DMS 273 (cell line): ENCODE results near the gene SLC9A9.
"Not testable (repeated sequence)": the region's sequence is repeated elsewhere in the genome, so short reads cannot be mapped to it uniquely, and the experiment has no call there.

Source experiments
- DNase-seq: peaks from one replicate; lab custom pipeline; 2025; ENCODE audit not compliant: unreplicated experiment; lab: John Stamatoyannopoulos, UW

Gene SLC9A9

DNA sequence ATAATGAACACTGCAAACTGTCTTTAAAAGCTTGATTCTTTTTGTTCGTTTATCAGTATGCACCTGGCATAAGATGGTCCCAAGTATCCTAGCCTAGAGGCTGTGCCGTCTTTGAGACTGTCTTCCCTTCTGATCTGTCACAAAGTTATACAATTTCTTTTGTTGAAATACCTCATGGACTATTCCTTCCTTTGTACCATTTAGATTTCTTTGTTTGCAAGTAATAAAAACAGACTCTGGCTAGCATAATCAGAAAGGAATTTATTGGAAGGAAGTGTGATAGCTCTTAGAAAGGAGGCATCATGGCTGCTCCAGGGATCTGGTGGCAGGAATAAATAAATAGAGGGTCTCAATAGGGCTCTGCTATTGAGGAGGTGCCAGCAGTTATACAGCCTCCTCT lies 280.4 kb downstream of the SLC9A9 start:
- no peak for DNase-seq

GRCh38 chr3:143565951-143566350 lies 282.3 kb downstream of the SLC9A9 start:
- DNase-seq, result no peak

- DNase-seq, result no peak
Measured at GRCh38 chr3:143563786-143564185, 284.5 kb downstream of the SLC9A9 start.

DNA sequence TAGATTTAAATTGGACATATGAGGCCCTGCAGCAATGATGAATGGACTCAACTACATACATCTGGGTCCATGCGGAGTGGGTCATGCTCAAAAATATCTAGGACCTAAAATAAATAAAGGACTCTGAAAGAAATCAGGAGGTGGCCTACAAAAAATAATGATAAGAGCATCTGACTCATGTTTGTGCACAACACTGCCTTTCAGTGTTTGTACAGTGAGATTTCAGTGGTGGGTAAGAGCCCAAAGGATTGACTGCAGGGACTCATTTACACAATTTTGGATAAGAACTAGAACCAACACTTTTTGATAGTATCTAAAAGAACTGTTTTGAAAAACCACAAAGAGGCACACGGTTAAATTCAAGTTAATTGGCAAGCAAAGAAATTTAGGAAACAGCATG lies 285.5 kb downstream of the SLC9A9 start:
- no peak for DNase-seq

DNA sequence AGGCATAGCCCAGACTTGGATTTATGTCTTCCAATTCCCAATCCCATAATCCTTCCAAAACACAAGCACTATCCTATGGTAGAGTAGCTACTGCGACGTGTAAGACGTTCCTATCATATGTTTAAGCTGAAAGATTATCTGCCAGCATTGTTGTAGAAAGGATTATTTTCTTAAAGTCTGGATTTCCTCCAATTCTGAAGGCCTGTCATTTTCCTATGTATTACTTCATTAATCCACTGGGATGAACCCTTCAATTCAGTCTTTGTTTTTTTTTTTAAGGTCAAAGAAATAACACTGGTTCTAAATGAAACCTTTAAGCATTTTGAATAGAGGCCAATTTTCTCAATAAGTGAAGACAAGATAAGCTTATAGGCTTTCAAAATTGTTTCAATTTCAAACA lies 289.0 kb downstream of the SLC9A9 start:
- DNase-seq, result no peak

GRCh38 chr3:143552851-143553250 lies 295.4 kb downstream of the SLC9A9 start:
- DNase-seq, result no peak

GRCh38 chr3:143551761-143552160 lies 296.5 kb downstream of the SLC9A9 start:
- no peak for DNase-seq

DNA sequence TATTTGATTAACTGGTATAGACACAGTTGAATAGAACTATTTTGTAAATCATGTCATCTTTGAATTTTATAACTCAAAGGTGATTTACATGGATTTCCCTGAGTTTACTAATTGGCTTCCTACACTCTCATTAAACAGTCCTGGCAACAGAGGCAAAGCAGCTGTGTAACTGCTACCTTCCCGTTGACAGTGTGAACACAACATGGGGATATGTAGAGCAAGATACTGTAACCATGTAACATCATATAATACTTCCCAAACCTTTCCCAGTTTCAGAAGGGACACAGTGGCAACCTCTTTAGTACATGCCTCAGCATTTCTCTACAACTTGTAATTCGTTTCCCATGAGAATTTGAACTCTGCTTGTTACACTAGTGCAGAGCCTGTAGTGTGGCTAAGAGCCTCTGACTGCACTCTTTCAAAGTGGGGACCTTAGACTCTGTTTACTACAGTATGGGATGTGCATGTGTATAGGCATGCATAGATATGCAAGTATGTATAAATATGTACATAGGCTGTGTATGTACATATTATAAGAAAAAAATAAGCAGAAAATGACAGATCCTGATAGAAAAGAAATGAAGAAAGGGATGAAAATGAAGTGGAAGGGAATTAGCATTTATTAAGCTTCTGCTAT lies 299.3 kb downstream of the SLC9A9 start:
- DNase-seq, result no peak

DNA sequence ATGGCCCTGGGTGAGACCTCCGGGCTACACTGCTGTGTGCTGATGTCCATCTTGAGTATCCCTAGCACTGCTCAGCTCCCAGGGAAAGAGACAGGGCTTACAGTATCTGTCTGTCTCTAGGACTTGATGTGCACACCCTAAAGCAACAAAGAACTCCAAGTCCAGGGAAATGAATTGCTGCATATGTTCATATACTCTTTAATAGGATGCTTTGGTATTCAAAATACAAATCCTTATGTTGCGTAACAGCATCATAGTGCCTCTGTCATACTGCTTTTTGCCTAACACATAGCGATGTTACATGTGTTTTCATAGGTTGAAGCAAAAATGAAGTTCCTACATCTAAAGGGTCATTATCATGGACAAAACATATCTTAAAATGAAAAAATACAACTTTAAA lies 299.9 kb downstream of the SLC9A9 start:
- no peak for DNase-seq

DNA sequence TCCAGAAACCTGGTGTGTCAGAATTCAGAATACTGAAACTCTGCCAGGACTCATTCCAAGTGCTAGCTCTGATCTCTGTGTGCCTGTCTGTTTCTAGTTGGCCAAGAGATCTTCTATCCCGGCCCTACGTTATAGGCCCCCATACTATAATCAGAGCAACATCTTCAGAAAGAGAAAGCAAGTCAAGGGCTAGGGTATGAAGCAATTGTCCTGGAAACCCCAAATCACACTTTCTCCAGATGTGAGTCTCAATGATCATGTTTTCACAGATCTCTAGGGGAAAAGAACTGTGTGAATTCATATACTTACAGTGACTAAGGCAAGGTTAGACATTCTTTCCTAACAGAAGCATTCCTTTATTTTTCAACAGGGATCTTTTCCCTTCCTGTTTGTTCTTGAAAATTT lies 309.7 kb downstream of the SLC9A9 start:
- no peak for DNase-seq

DNA sequence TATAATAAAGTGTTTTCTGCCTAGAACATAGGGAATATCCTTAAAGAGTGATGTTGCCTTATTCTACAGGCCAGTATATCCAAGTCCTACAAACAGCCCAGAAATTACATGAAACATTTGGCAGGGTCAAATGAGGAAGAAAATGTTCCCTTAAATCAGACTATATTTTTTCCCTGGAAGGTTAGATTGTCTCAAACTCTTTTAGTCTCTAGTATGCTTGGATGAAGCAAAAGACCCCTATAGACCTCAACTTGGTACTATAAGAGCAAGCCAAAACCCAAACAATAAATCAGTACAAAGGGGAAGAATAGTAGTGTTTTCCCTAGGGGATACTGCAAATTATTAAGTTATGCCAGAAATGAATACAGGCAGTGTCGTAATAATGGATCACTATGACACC lies 310.2 kb downstream of the SLC9A9 start:
- no peak for DNase-seq

GRCh38 chr3:143536817-143537535 lies 311.3 kb downstream of the SLC9A9 start:
- DNase-seq, result peak; percentile 92

DNA sequence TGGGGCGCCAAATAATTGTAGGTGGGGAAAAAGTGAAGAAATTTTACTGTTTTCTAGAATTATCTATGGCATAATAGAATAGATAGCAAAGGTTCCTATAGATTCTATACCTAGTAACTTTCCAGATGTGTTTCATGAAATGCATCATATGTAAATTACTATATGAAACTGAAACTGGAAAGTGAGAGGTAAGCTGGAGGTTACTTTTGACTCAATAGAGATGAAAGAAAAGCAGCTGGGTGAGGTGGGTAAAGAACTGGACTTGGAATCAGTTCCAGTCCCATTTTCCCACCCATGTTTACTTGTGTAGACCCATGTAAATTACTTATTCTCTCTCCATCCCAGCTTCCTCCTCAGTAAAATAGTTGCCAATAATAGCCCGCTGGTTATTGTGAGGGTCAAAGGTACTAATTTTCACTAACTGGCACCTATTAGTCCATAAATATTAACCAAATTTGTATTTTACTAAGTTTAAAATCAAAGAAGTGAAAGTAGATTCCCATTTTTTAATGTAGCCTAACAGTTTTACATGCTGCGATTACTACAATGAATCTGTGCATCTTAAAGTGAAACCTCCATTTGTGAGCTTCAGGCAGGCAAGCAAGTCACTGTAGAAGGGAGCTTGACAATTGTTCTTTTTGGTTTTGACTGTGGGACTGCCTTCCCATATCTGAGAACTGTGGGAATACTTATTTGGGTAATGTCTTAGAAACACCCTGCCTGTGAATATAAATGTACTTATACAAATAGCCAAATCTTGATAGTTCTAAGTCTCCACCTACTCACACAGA lies 312.1 kb downstream of the SLC9A9 start:
- DNase-seq, result peak; percentile 28

- no peak for DNase-seq
Measured at GRCh38 chr3:143533391-143533790, 314.9 kb downstream of the SLC9A9 start.

DNA sequence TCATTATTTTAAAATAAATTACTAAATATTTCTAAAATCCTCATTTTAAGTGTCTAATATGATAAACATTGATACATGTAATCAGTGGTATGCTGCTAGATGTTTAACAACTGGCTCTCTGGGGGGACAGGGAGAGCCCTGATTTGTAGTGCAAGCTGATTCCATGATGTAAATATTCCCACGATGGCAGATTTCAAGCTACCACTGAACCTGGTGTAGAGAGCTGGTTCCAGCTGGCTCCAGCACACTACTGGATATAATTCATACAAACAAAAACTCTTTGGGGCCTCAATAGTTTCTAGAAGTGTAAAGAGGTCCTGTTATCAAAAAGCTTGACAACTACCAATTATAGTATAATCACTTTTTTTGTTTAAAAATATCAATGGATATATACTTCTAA lies 316.2 kb downstream of the SLC9A9 start:
- no peak for DNase-seq

GRCh38 chr3:143531101-143531500 lies 317.2 kb downstream of the SLC9A9 start:
- DNase-seq, result no peak

GRCh38 chr3:143529798-143530197 lies 318.5 kb downstream of the SLC9A9 start:
- no peak for DNase-seq

- no peak for DNase-seq
Measured at GRCh38 chr3:143529018-143529478, 319.2 kb downstream of the SLC9A9 start.

DNA sequence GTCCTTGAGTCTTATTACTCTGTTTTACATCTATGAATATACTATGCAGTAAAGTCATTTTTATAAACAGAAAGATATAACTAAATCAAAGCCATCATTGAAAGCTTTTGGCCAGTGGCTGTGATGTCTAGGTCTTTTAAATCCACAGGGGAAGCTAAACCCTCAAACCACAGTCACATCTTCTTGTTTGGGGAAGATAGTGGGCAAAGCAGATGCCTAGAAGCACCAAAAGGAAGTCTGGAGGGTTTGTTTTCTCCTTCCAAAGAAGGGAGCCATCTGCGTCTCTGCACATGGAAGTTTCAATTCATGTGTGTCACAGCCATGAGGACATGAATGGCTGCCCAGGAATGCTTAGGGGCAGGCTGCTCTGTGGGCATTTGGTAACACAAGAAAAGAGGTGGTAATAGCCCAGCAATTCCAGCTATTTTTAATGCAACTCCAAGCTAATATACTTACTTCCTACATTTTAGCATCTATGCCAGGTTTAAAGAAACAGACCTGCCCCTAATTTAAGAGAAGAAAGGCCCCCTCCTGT lies 322.2 kb downstream of the SLC9A9 start:
- DNase-seq, result no peak

- no peak for DNase-seq
Measured at GRCh38 chr3:143525408-143525807, 322.9 kb downstream of the SLC9A9 start.

DNA sequence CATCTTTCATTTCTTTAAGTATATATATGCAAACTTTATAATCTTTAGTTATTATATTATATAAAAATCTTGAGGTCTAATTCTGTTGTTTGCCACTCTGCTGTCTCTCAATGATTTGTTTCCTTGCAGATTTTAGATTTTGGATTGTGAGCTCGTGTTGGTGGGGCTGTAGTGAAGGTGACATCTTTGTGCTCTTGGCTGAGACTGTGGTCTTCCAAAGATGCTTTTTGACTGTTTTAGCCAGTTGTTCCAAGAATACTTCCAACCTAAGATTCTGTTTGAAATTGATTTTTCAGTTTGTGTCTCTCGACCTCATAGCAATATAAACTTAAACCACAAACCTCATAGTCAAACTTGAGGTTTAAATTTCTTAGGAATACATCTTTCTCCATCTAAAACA lies 326.5 kb downstream of the SLC9A9 start:
- no peak for DNase-seq

GRCh38 chr3:143517131-143517530 lies 331.1 kb downstream of the SLC9A9 start:
- DNase-seq, result not testable (repeated sequence)
